Hepatocyte (in vitro differentiated cells): ENCODE data around the gene AFAP1L2.

Source experiments
- CTCF ChIP-seq: fragments of 200-600 bp; sonication (generic); IDR thresholded peaks from 2 replicates; pipeline ENCODE4 v1.5.1; 2016; ENCODE audit warnings: antibody characterized with exemption, mild to moderate bottlenecking; ENCODE audit not compliant: poor library complexity
- EZH2 ChIP-seq: fragments of 200-600 bp; sonication (generic); IDR thresholded peaks from 2 replicates; pipeline ENCODE4 v1.6.1; 2016; ENCODE audit warnings: antibody characterized with exemption, mild to moderate bottlenecking, borderline replicate concordance
- EZH2phosphoT487 ChIP-seq: fragments of 200-600 bp; sonication (generic); IDR thresholded peaks from one replicate; pipeline ENCODE4 v1.6.1; 2018; ENCODE audit warnings: antibody characterized with exemption, mild to moderate bottlenecking, low read depth, moderate library complexity; ENCODE audit not compliant: unreplicated experiment, severe bottlenecking

- no peak for TF ChIP-seq CTCF
- TF ChIP-seq EZH2 = no peak
- TF ChIP-seq EZH2phosphoT487 = no peak
These were observed 75.4 kb downstream of the AFAP1L2 start for GRCh38 chr10:114328874-114329273.
